A549 (cell line): ENCODE results near the gene PPA2. TPM values are rescaled to one million over a fixed set of nuclear protein-coding genes. Genes with fewer than 3 reads are reported as not detected.

Source experiments
- ATAC-seq, 2 experiments: fragments of 200-7000 bp in 1 of 2; fragments of >200 bp in 1 of 2; cut with Nextera tagmentation in 1 of 2; cut with Tn5 transposase in 1 of 2; 3 replicates each; pipeline versions ENCODE4 v1.8.0 to v1.9.1; 2018 to 2020; ENCODE audit warnings: mild to moderate bottlenecking in 1 of 2, moderate library complexity in 1 of 2
- CTCF ChIA-PET: fragments of 300-600 bp; sonication (Branson Sonifier 250); formaldehyde crosslinking; extraction: SDS; loops from one replicate; lab custom pipeline; 2021; ENCODE audit warnings: antibody characterized with exemption, inconsistent platforms; lab: Yijun Ruan, JAX
- POLR2A ChIA-PET: fragments of 350-600 bp; formaldehyde crosslinking; extraction: SDS; loops from one replicate; lab custom pipeline; 2021; ENCODE audit warnings: antibody characterized with exemption, inconsistent platforms; lab: Yijun Ruan, JAX
- DNase-seq, 2 experiments: peaks; one replicate each; pipeline versions ENCODE4 v3.0.0 to v3.0.0-alpha.2; 2011 to 2016; ENCODE audit warnings: low read depth in 1 of 2, low spot score in 1 of 2
- FAIRE-seq: peaks from 2 replicates; lab custom pipeline; 2011; peaks lifted over from hg19 to GRCh38; lab: Jason Lieb, UNC
- H3K27ac ChIP-seq, 2 experiments: fragments of >200 bp; sonication (Bioruptor Twin); formaldehyde crosslinking; 3 replicates each; pipeline ENCODE4 v1.5.1; 2016 to 2017
- H3K4me1 ChIP-seq: fragments of >200 bp; sonication (Bioruptor Twin); formaldehyde crosslinking; 3 replicates; pipeline ENCODE4 v1.6.1; 2016
- H3K4me2 ChIP-seq: fragments of >200 bp; sonication (Bioruptor Twin); formaldehyde crosslinking; 3 replicates; pipeline ENCODE4 v1.6.1; 2016
- H3K4me3 ChIP-seq: fragments of >200 bp; sonication (Bioruptor Twin); formaldehyde crosslinking; 3 replicates; pipeline ENCODE4 v1.5.1; 2016
- H3K9me3 ChIP-seq: fragments of >200 bp; sonication (Bioruptor Twin); formaldehyde crosslinking; 3 replicates; pipeline ENCODE4 v1.6.1; 2016
- CBX2 ChIP-seq: fragments of 200-600 bp; sonication (generic); IDR thresholded peaks from 2 replicates; pipeline ENCODE4 v1.6.1; 2016; ENCODE audit warnings: low read depth, mild to moderate bottlenecking, borderline replicate concordance
- CHD4 ChIP-seq: fragments of 200-600 bp; sonication (generic); IDR thresholded peaks from 2 replicates; pipeline ENCODE4 v1.6.1; 2016; ENCODE audit warnings: antibody characterized with exemption, mild to moderate bottlenecking, borderline replicate concordance
- CTCF ChIP-seq: fragments of >200 bp; sonication (Bioruptor Twin); formaldehyde crosslinking; IDR thresholded peaks from 3 replicates; pipeline ENCODE4 v1.5.1; 2016
- E2F6 ChIP-seq: IDR thresholded peaks from 2 replicates; pipeline ENCODE4 v1.6.1; 2012; ENCODE audit warnings: low read depth, borderline replicate concordance
- EHF ChIP-seq: fragments of 250-450 bp; sonication (Bioruptor Pico); IDR thresholded peaks from 2 replicates; pipeline ENCODE4 v1.5.0; 2020; ENCODE audit warnings: mild to moderate bottlenecking
- ESRRA ChIP-seq: fragments of 150-350 bp; IDR thresholded peaks from 2 replicates; pipeline ENCODE4 v1.6.1; 2014; ENCODE audit warnings: mild to moderate bottlenecking, low read length, borderline replicate concordance
- FOSB ChIP-seq: fragments of 250-450 bp; sonication (Bioruptor Pico); IDR thresholded peaks from 2 replicates; pipeline ENCODE4 v1.5.0; 2020; ENCODE audit warnings: mild to moderate bottlenecking, moderate library complexity
- FOSL2 ChIP-seq, 2 experiments: fragments of 450-650 bp in 1 of 2; fragments of >200 bp in 1 of 2; sonication (Bioruptor Twin) in 1 of 2; formaldehyde crosslinking; IDR thresholded peaks; 2 replicates each; pipeline versions ENCODE4 v1.5.0 to v1.6.1; 2016 to 2020; ENCODE audit warnings: mild to moderate bottlenecking in 1 of 2, moderate library complexity in 1 of 2
- FOXS1 ChIP-seq: fragments of 250-450 bp; sonication (Bioruptor Pico); IDR thresholded peaks from 2 replicates; pipeline ENCODE4 v1.5.0; 2020; ENCODE audit warnings: mild to moderate bottlenecking, moderate library complexity
- HEYL ChIP-seq: fragments of 250-450 bp; sonication (Bioruptor Pico); IDR thresholded peaks from 2 replicates; pipeline ENCODE4 v1.8.0; 2021; ENCODE audit warnings: mild to moderate bottlenecking, moderate library complexity
- HMGXB4 ChIP-seq: fragments of 250-450 bp; sonication (Bioruptor Pico); IDR thresholded peaks from 2 replicates; pipeline ENCODE4 v1.5.0; 2021; ENCODE audit warnings: mild to moderate bottlenecking, moderate library complexity, borderline replicate concordance
- HOXA7 ChIP-seq: fragments of 250-450 bp; sonication (Bioruptor Pico); IDR thresholded peaks from 2 replicates; pipeline ENCODE4 v1.5.0; 2020; ENCODE audit warnings: mild to moderate bottlenecking, moderate library complexity
- JUN ChIP-seq, 2 experiments: fragments of >200 bp; sonication (Bioruptor Twin); formaldehyde crosslinking; IDR thresholded peaks; 2 replicates in 1 of 2; 3 replicates in 1 of 2; pipeline ENCODE4 v1.6.1; 2016 to 2017
- KDM5A ChIP-seq: fragments of 200-600 bp; sonication (generic); IDR thresholded peaks from 2 replicates; pipeline ENCODE4 v1.6.1; 2016; ENCODE audit warnings: antibody characterized with exemption, mild to moderate bottlenecking
- MAFK ChIP-seq: fragments of 450-650 bp; IDR thresholded peaks from 2 replicates; pipeline ENCODE4 v1.6.1; 2014; ENCODE audit not compliant: partially characterized antibody
- POLR2A ChIP-seq: IDR thresholded peaks from 2 replicates; pipeline ENCODE4 v1.6.1; 2012; ENCODE audit warnings: mild to moderate bottlenecking, low read length
- POLR2AphosphoS2 ChIP-seq: conservative IDR thresholded peaks from 2 replicates; pipeline ENCODE4 v1.6.1; 2012; ENCODE audit warnings: low read length, improper control_type of control experiment, inconsistent platforms
- RAD21 ChIP-seq, 2 experiments: fragments of >200 bp in 1 of 2; sonication (Bioruptor Twin) in 1 of 2; formaldehyde crosslinking in 1 of 2; IDR thresholded peaks in 1 of 2; conservative IDR thresholded peaks in 1 of 2; 2 replicates in 1 of 2; 3 replicates in 1 of 2; pipeline ENCODE4 v1.6.1; 2012 to 2018; ENCODE audit warnings: inconsistent platforms in 1 of 2
- RCOR1 ChIP-seq: fragments of 150-350 bp; IDR thresholded peaks from 2 replicates; pipeline ENCODE4 v1.6.1; 2014; ENCODE audit warnings: antibody characterized with exemption, low read length, low read depth
- RFX5 ChIP-seq: fragments of 450-650 bp; IDR thresholded peaks from 2 replicates; pipeline ENCODE4 v1.7.1; 2014; ENCODE audit warnings: antibody characterized with exemption, mild to moderate bottlenecking, moderate library complexity
- ZFP36 ChIP-seq: fragments of 450-650 bp; IDR thresholded peaks from 2 replicates; pipeline ENCODE4 v1.6.1; 2014; ENCODE audit warnings: borderline replicate concordance; ENCODE audit not compliant: partially characterized antibody
- ZSCAN20 ChIP-seq: fragments of 250-450 bp; sonication (Bioruptor Pico); IDR thresholded peaks from 2 replicates; pipeline ENCODE4 v1.8.0; 2022; ENCODE audit warnings: mild to moderate bottlenecking, moderate library complexity
- WGBS: methylation state at CpG from one replicate; pipeline ENCODE4 v1.1.6; 2017; ENCODE audit errors: missing lambda C conversion rate; 5-methylcytosine and 5-hydroxymethylcytosine counted together
- polyA plus RNA-seq, 4 experiments: library from polyadenylated mRNA; depleted of rRNA in 3 of 4; stranded (reverse); fragments of >200 nt; fragmentation: RNase III in 1 of 4; extraction: RNeasy Plus Mini Kit Qiagen cat#74134 plus additional on column Dnase treatment in 1 of 4; gene quantifications; 2 replicates in 3 of 4; 3 replicates in 1 of 4; pipeline ENCODE4 v1.2.3, GENCODE V29; 2011 to 2017
- TF ChIP-seq, protein P1 (sequence below): fragments of 150-350 bp; IDR thresholded peaks from 2 replicates; pipeline ENCODE4 v1.6.1; 2014; ENCODE audit warnings: low read depth, mild to moderate bottlenecking, low read length

The PPA2 gene
- polyA plus RNA-seq, 2 of the 4 experiments (the other 2 are of a cell fraction): 89.1 to 140 TPM

DNA sequence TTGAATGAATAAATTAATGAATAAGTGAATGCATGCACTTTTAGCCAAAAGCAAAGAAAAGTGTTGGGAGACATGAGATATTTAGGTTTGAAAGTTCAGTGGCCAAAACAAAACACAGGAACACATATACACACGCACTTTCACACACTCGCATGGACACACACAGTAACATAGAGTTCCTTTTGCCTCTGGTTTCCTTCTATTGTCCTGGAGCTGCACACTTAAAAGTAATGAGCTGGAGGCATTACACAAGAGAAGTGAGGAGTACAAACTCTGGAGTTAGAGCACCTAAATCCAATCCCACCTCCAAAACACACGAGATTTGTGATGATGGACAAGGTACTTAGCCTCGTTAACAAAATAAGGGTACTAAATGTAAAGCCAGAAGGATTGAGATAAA is 18.7 kb downstream of the PPA2 start:
- no peak for FAIRE-seq
- Histone ChIP-seq H3K9me3 (no peaks in the 10 kb centered on the region), H3K27ac (no peak overlapping the region), H3K4me3 (no peak overlapping the region), H3K4me2 (no peak overlapping the region), H3K4me1 (no peaks in the 10 kb centered on the region)
- ChIA-PET CTCF (no interaction called here), POLR2A (no interaction called here)
- no peak for ATAC-seq
- no peak for DNase-seq
- 96% methylated on average over 4 of the region's 4 CpGs for WGBS
- TF ChIP-seq MAFK: no peak
- no peak for TF ChIP-seq ZFP36
- no peak for TF ChIP-seq HOXA7 (CRISPR knock-in tag)
- no peak for TF ChIP-seq FOXS1 (CRISPR knock-in tag)
- TF ChIP-seq POLR2AphosphoS2: no peak
- TF ChIP-seq E2F6: no peak
- TF ChIP-seq HEYL: no peak

DNA sequence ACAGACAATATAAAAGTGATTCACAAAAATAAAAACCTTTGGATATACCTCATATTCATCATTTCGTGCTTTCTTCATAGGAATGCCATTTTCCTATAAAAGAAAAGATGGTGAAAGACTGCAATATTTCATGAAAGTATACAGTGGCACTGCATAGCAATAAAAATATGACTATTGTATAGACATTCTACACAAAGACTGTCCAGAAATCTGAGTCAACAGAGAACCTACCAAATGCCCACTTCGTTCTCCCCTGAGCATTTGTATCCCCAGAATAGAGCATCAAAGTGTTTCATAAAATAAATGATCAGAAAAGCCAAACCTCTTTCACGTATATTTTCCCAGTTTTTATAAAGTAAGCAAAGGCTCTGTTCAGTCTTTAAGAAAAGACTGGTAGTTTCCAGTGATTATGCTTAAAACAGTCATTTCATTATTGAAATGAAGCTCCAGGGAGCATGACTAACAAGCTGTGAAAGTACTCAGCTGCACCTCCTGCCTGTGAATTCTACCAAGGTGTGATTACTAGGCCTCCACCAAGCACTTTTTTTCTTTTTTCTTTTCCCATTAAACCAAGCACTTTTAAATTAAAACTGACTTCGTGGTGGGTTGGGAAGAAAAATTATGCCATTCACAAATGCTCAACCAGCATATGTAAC is 20.2 kb downstream of the PPA2 start:
- Histone ChIP-seq H3K4me3 (no peak overlapping the region), H3K4me1 (no peaks in the 10 kb centered on the region), H3K27ac (no peak overlapping the region)
- CTCF ChIA-PET: interaction anchor here (1.5 kb wide), 1 partner anchor 20 kb away, joined by 3 read pairs; the partner anchor contains the start of gene PPA2
- 90% methylated on average over 4 of the region's 4 CpGs for WGBS
- ATAC-seq (no peak), DNase-seq (no peak)
- TF ChIP-seq E2F6: no peak
- no peak for TF ChIP-seq EHF (CRISPR knock-in tag)
- TF ChIP-seq RCOR1: no peak
- TF ChIP-seq, all 56 proteins: peak for 0
- Histone ChIP-seq H3K9me3 (no peaks in the 10 kb centered on the region), H3K4me2 (no peak overlapping the region)
- POLR2A ChIA-PET: no interaction called here
- FAIRE-seq: no peak

- ATAC-seq: no peak
- 75% methylated on average over 2 of the region's 2 CpGs for WGBS
- no peak overlapping the region for H3K27ac ChIP-seq
- H3K4me3 ChIP-seq: no peak overlapping the region
- TF ChIP-seq FOSB (no peak), CTCF (no peak), ZSCAN20 (CRISPR knock-in tag) (no peak), POLR2A (no peak), FOXS1 (CRISPR knock-in tag) (no peak), RAD21 (conservative IDR thresholded peaks at IDR 0.05 in 1 of 2, IDR thresholded peaks at IDR 0.05 in 1 of 2) (no peak), HMGXB4 (CRISPR knock-in tag) (no peak), ESRRA (no peak), KDM5A (no peak), CHD4 (no peak), JUN (IDR thresholded peaks at IDR 0.05) (no peak), RFX5 (no peak), FOSL2 (IDR thresholded peaks at IDR 0.05) (no peak), FOSL2 (CRISPR knock-in tag; IDR thresholded peaks at IDR 0.05) (no peak), CBX2 (no peak)
- TF ChIP-seq, protein P1, sequence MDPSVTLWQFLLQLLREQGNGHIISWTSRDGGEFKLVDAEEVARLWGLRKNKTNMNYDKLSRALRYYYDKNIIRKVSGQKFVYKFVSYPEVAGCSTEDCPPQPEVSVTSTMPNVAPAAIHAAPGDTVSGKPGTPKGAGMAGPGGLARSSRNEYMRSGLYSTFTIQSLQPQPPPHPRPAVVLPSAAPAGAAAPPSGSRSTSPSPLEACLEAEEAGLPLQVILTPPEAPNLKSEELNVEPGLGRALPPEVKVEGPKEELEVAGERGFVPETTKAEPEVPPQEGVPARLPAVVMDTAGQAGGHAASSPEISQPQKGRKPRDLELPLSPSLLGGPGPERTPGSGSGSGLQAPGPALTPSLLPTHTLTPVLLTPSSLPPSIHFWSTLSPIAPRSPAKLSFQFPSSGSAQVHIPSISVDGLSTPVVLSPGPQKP: no peak
- no peak for FAIRE-seq
- ChIA-PET CTCF (no interaction called here), POLR2A (no interaction called here)
- H3K4me1 ChIP-seq: no peaks in the 10 kb centered on the region; the same call in 2 of the 3 replicates
- no peak for DNase-seq
- no peaks in the 10 kb centered on the region for H3K9me3 ChIP-seq
- no peak overlapping the region for H3K4me2 ChIP-seq
These were observed 22.5 kb downstream of the PPA2 start for GRCh38 chr4:105451346-105451745.
